HFFc6 (cell line): Measurements from ENCODE around the gene MLST8. TPM values are rescaled to one million over a fixed set of nuclear protein-coding genes. Genes with fewer than 3 reads are reported as not detected.
"Not testable (repeated sequence)": the region's sequence is repeated elsewhere in the genome, so short reads cannot be mapped to it uniquely, and the experiment has no call there.

Experiments
- DNase-seq: peaks from one replicate; pipeline ENCODE4 v3.0.0-alpha.2; 2018
- H3K27ac Mint-ChIP-seq: 2 replicates; pipeline ENCODE4 v1.8.0; 2020; ENCODE audit warnings: mild to moderate bottlenecking, mixed read lengths
- H3K27me3 Mint-ChIP-seq: 2 replicates; pipeline ENCODE4 v1.8.0; 2021; ENCODE audit warnings: mild to moderate bottlenecking, moderate library complexity, mixed read lengths; ENCODE audit not compliant: insufficient read depth
- H3K36me3 Mint-ChIP-seq: 2 replicates; pipeline ENCODE4 v1.8.0; 2021; ENCODE audit warnings: low read depth, mixed read lengths
- H3K4me1 Mint-ChIP-seq: 2 replicates; pipeline ENCODE4 v1.8.0; 2020; ENCODE audit warnings: low read depth, mixed read lengths
- H3K4me3 Mint-ChIP-seq: 2 replicates; pipeline ENCODE4 v1.8.0; 2020; ENCODE audit warnings: mild to moderate bottlenecking, moderate library complexity, mixed read lengths
- H3K9me3 Mint-ChIP-seq: 2 replicates; pipeline ENCODE4 v1.8.0; 2020; ENCODE audit warnings: mild to moderate bottlenecking, mixed read lengths
- CTCF ChIP-seq: fragments of 200-600 bp; sonication (generic); IDR thresholded peaks from 2 replicates; pipeline ENCODE4 v1.5.0; 2021; ENCODE audit warnings: antibody characterized with exemption, mild to moderate bottlenecking
- total RNA-seq, 6 experiments: library from RNA; stranded (reverse); fragmentation: NEBNext Ultra II Directional; extraction: Animal tissue kit (Norgen Biotek cat#: 25700); gene quantifications; 2 replicates in 1 of 6; 3 replicates in 5 of 6; pipeline ENCODE4 v1.2.3, GENCODE V29; 2021

MLST8 gene
- total RNA-seq, 6 experiments from 2014 or later = 32.7 to 39.4 (median 37.5) TPM

- H3K4me1 Mint-ChIP-seq = peaks cover 24% of the 10 kb centered on the region
- no peak overlapping the region for H3K4me3 Mint-ChIP-seq
- TF ChIP-seq CTCF = no peak
- H3K27ac Mint-ChIP-seq = peak overlapping the region; percentile 79
- H3K36me3 Mint-ChIP-seq = peaks cover 30% of the 10 kb centered on the region
- no peaks in the 10 kb centered on the region for H3K9me3 Mint-ChIP-seq
- DNase-seq = no peak
- no peaks in the 10 kb centered on the region for H3K27me3 Mint-ChIP-seq
Measured at GRCh38 chr16:2253293-2253692, 48.0 kb downstream of the MLST8 start.

GRCh38 chr16:2256531-2257140, 51.4 kb downstream of the MLST8 start:
- TF ChIP-seq CTCF = no peak
- peaks cover 35% of the 10 kb centered on the region for H3K36me3 Mint-ChIP-seq
- H3K27ac Mint-ChIP-seq = 0 out of 2 replicates have a peak overlapping the region, but pooled peaks have one; percentile 24
- H3K4me3 Mint-ChIP-seq = no peak overlapping the region
- H3K4me1 Mint-ChIP-seq = peaks cover 15% of the 10 kb centered on the region
- no peak for DNase-seq
- no peaks in the 10 kb centered on the region for H3K9me3 Mint-ChIP-seq
- H3K27me3 Mint-ChIP-seq = no peaks in the 10 kb centered on the region

DNA sequence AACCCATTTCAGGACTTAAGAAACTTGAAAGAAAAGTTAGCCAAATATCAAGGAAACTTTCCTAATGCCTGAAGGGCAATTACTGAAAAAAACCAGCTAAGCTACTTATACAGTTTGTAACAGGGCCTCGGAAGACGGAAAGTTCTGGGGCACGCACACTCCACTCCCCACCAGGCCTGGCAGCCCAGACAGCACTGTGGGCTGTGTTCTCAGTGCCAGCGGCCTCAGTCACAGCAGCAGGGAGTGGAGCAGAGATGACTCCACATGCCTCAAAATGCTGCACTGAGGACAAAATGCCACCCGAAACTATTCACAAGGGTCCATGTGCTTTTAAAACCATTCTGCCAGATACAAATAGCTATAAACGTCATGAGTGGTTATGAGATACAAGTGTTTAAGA, 52.5 kb downstream of the MLST8 start:
- H3K36me3 Mint-ChIP-seq = peaks cover 44% of the 10 kb centered on the region
- no peaks in the 10 kb centered on the region for H3K27me3 Mint-ChIP-seq
- DNase-seq = no peak
- H3K27ac Mint-ChIP-seq = no peak overlapping the region
- H3K4me3 Mint-ChIP-seq = no peak overlapping the region
- peaks cover 8% of the 10 kb centered on the region for H3K4me1 Mint-ChIP-seq
- no peak for TF ChIP-seq CTCF
- H3K9me3 Mint-ChIP-seq = no peaks in the 10 kb centered on the region

- not testable (repeated sequence) for H3K4me3 Mint-ChIP-seq, H3K27ac Mint-ChIP-seq, H3K27me3 Mint-ChIP-seq, H3K4me1 Mint-ChIP-seq, DNase-seq, H3K9me3 Mint-ChIP-seq
- H3K36me3 Mint-ChIP-seq = peaks cover 39% of the 10 kb centered on the region
Measured at GRCh38 chr16:2258530-2258929, 53.3 kb downstream of the MLST8 start.

Other genes starting within 250 kb of the MLST8 start
- 100 to 1,000 TPM; 146 to 190 (median 173) TPM for gene NDUFB10, start 245.9 kb upstream of the MLST8 start, total RNA-seq
- 1,000 to 10,000 TPM; 2,281 to 2,831 (median 2,477) TPM for gene RPS2, start 240.6 kb upstream of the MLST8 start, total RNA-seq
- not detected for gene RNF151, start 238.6 kb upstream of the MLST8 start, total RNA-seq
- gene TBL3, start 233.4 kb upstream of the MLST8 start, total RNA-seq = 10 to 100 TPM; 42.4 to 47.3 (median 44.1) TPM
- gene NOXO1, start 224.0 kb upstream of the MLST8 start, total RNA-seq = under 1 TPM in 3 of 6 experiments, not detected in 3; 0.28 to 0.46 (median 0.45) TPM
- gene GFER, start 221.3 kb upstream of the MLST8 start, total RNA-seq = 10 to 100 TPM; 28.8 to 45.5 (median 40.2) TPM
- 1 to 10 TPM in 5 of 6 experiments, under 1 TPM in 1; 0.96 to 1.4 (median 1.2) TPM for gene SYNGR3, start 215.5 kb upstream of the MLST8 start, total RNA-seq
- gene ZNF598, start 195.6 kb upstream of the MLST8 start, total RNA-seq = 10 to 100 TPM; 37.1 to 48.1 (median 40.7) TPM
- 1 to 10 TPM in 4 of 6 experiments, under 1 TPM in 2; 0.57 to 2.1 (median 1.4) TPM for gene NPW, start 185.7 kb upstream of the MLST8 start, total RNA-seq
- gene NHERF2, start 178.6 kb upstream of the MLST8 start, total RNA-seq = 100 to 1,000 TPM; 140 to 177 (median 152) TPM
- gene NTHL1, start 157.6 kb upstream of the MLST8 start, total RNA-seq = 10 to 100 TPM; 23.7 to 31.5 (median 26.4) TPM
- 10 to 100 TPM; 72.0 to 88.3 (median 83.2) TPM for gene TSC2, start 157.5 kb upstream of the MLST8 start, total RNA-seq
- 100 to 1,000 TPM in 1 of 6 experiments, 10 to 100 TPM in 5; 77.9 to 118 (median 82.5) TPM for gene PKD1, start 69.6 kb upstream of the MLST8 start, total RNA-seq
- gene RAB26, start 56.8 kb upstream of the MLST8 start, total RNA-seq = 1 to 10 TPM in 1 of 6 experiments, under 1 TPM in 5; 0.31 to 1.2 (median 0.65) TPM
- 10 to 100 TPM; 81.4 to 88.3 (median 85.3) TPM for gene TRAF7, start 49.7 kb upstream of the MLST8 start, total RNA-seq
- gene CASKIN1, start 8.8 kb upstream of the MLST8 start, total RNA-seq = under 1 TPM; 0.06 to 0.56 (median 0.11) TPM
- 1 to 10 TPM; 1.1 to 2.6 (median 1.8) TPM for gene BRICD5, start 5.4 kb downstream of the MLST8 start, total RNA-seq
- gene PGP, start 9.4 kb downstream of the MLST8 start, total RNA-seq = 10 to 100 TPM; 12.8 to 17.8 (median 15.1) TPM
- gene E4F1, start 18.1 kb downstream of the MLST8 start, total RNA-seq = 10 to 100 TPM; 15.8 to 19.8 (median 16.7) TPM
- 1 to 10 TPM in 4 of 6 experiments, under 1 TPM in 2; 0.82 to 1.5 (median 1.1) TPM for gene DNASE1L2, start 31.0 kb downstream of the MLST8 start, total RNA-seq
- gene ECI1, start 46.1 kb downstream of the MLST8 start, total RNA-seq = 10 to 100 TPM; 30.3 to 47.8 (median 35.4) TPM
- gene RNPS1, start 62.7 kb downstream of the MLST8 start, total RNA-seq = 100 to 1,000 TPM; 127 to 163 (median 140) TPM
- gene ABCA3, start 135.3 kb downstream of the MLST8 start, total RNA-seq = 1 to 10 TPM; 1.9 to 3.6 (median 2.4) TPM
- 10 to 100 TPM; 10.9 to 22.3 (median 19.8) TPM for gene CCNF, start 224.0 kb downstream of the MLST8 start, total RNA-seq